Activated CD4-positive, CD25-positive, alpha-beta regulatory T cell treated with anti-CD3 and anti-CD28 coated beads, Interleukin-2, amount 50 U/mL, for 24 hours (primary cell): ENCODE data around the gene GORASP2.

Source experiments
- ATAC-seq, 2 donors: fragments of 150-1000 bp; cut with Tn5 transposase; one replicate each; pipeline ENCODE4 v1.10.0; 2021; ENCODE audit warnings: mild to moderate bottlenecking in 1 of 2, moderate library complexity in 1 of 2

Gene GORASP2

DNA sequence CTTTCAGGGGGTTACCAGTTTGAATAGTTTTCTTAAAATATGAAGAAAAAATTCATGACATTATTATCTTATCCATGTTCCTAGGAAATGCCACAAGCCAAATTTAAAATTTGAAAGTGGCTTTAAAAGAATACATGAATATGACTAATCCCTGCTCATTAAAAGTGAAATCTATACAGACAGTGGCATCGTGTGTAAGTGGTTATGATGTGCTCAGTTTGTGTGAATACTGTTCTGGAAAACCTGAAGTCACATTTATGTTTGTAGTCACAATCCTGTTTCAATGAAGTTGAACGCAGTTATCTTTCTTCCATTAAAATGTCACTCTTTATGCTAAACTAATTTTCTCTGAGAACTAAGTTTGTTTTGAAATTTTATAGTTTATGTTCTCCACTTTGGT is 75.8 kb downstream of the GORASP2 start:
- no peak for ATAC-seq

DNA sequence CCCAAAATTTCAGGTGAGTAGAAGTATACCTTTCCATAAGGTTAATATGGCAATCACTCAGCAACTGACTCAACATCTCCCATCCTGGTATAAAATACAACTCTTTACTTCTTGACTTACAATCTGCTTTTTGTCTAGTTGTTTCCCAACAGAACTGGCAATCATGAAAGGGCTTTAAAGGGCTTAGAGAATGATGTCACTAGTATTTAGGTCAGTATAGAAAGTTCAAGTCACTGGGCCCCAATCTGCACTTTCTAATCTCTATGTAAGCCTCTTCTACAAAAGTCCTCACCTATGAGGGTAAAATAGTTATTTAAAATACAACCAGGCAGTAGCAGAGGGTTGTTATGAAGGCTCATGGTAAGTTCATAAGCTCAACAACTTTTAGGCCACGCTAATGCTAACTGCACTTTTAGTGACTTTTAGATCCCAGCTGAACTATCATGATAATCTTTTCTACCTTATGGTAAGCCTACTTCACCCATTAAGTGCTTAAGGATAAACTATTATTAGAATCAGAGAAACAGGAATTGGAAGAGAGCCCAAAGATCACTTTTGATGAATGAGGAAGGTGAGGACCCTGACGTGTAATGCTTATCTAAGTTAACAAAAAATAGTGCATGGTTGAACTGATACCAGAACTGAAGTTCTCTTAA is 79.6 kb downstream of the GORASP2 start:
- no peak for ATAC-seq

DNA sequence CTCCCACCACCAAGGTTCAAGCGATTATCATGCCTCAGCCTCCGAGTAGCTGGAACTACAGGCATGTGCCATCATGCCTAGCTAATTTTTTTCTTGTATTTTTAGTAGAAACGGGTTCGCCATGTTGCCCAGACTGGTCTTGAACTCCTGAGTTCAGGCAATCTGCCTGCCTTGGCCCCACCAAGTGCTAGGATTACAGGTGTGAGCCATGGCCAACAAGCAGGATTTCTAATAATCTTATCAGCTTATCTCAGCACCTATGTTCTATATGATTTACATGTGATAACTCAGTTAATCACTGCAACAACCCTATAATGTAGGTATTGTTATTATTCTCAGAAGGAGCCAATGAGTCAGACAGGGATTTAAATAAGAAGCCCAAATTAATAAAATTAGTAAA is 80.3 kb downstream of the GORASP2 start:
- no peak for ATAC-seq

DNA sequence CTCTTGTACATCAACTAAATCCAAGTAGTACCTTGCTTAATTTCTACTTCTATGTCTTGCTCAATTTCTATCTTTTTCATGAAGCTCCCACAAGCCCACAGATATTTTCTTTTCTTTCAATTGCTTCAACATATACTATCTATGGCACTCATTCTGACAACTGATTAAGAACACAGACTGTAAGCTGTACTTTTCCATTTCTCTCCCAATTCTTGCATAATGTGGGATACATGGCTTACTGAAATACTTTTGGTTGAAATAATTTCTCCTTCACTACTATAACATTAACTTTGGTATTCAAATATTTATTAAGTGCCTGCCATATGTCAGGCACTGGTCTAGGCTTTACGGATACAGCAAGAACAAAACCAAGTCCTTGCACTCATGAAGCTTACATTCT is 84.8 kb downstream of the GORASP2 start:
- ATAC-seq: no peak

DNA sequence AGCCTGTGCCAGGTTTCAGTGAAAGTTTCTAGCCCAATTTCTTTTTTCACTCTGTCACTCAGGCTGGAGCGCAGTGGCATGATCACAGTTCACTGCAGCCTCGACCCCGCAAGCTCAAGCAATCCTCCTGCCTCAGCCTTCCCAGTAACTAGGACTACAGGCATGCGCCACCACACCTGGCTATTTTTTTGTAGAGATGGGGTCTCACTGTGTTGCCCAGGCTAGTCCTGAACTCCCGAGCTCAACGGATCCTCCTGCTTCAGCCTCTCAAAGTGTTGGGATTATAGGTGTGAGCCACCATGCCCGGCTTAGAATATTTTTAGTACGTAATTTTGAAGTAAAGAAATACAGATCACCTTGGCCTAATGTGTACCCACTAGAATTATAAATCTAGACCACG is 87.1 kb downstream of the GORASP2 start:
- ATAC-seq: no peak
